ENCODE measurements around the gene SLC30A9. TPM values are rescaled to one million over a fixed set of nuclear protein-coding genes. Genes with fewer than 3 reads are reported as not detected.

The SLC30A9 gene
- total and polyA plus RNA-seq, 4 donors: 86.0 to 103 (median 94.4) TPM

DNA sequence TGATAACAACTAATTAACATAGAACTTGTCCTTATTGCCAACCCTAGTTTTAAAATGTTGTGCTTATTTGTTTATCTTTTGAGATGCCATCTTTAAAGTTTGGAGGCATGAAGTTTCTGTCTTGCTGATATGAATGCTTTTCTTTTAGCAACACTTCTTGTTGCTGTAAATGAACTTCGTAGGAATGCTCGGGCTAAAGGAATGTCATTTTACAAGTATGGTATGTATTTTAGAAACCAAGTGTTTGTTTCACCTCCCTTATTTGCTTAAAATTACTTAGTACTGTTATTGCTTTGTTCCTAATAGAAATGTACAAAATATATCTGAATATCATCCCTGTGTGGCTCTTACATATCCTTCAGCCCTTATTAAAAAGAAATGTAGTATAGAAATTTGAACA, 76.1 kb downstream of the SLC30A9 start:
- WGBS (ENCODE audit: insufficient coverage): no CpG with 5 or more reads among the region's 2 CpGs
- H3K27ac ChIP-seq (ENCODE audit: low read depth, low read length): no peak overlapping the region
- no peaks in the 10 kb centered on the region for H3K36me3 ChIP-seq (ENCODE audit: control insufficient read depth, insufficient read depth, low read length)
- no peaks in the 10 kb centered on the region for H3K4me1 ChIP-seq (ENCODE audit: control insufficient read depth, insufficient read depth, low read length)
- H3K9me3 ChIP-seq (ENCODE audit: control insufficient read depth, insufficient read depth, low read length): no peaks in the 10 kb centered on the region
- DNase-seq (ENCODE audit: low read depth in 4 of 6, low spot score in 6 of 6): no peak
- no peaks in the 10 kb centered on the region for H3K27me3 ChIP-seq (ENCODE audit: control insufficient read depth, insufficient read depth, low read length)
- H3K4me3 ChIP-seq (ENCODE audit: low read depth, low read length): no peak overlapping the region

DNA sequence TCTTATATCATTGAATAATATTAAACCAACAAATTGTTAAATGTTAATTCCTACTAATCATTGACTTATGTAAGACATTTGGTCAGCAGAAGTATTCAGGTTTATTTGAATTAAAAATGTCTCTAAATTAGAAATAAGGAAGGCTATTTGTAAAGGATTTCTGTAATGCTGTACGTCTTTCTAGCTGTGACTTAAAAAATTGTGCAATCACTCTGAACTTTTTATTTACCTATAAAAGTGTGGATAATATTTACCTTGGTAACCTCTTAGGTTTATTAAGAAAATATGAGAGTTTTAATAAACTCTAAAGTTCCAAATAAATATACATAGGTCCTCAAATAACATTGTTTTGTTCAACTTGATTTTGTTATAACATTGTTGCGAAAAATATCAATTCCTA, 76.9 kb downstream of the SLC30A9 start:
- Histone ChIP-seq H3K36me3 (ENCODE audit: control insufficient read depth, insufficient read depth, low read length) (no peaks in the 10 kb centered on the region), H3K4me3 (ENCODE audit: low read depth, low read length) (no peak overlapping the region), H3K27ac (ENCODE audit: low read depth, low read length) (no peak overlapping the region), H3K9me3 (ENCODE audit: control insufficient read depth, insufficient read depth, low read length) (no peaks in the 10 kb centered on the region), H3K4me1 (ENCODE audit: control insufficient read depth, insufficient read depth, low read length) (no peaks in the 10 kb centered on the region), H3K27me3 (ENCODE audit: control insufficient read depth, insufficient read depth, low read length) (no peaks in the 10 kb centered on the region)
- DNase-seq (ENCODE audit: low read depth in 4 of 6, low spot score in 6 of 6): no peak
- WGBS (ENCODE audit: insufficient coverage): no CpG with 5 or more reads among the region's 2 CpGs

DNA sequence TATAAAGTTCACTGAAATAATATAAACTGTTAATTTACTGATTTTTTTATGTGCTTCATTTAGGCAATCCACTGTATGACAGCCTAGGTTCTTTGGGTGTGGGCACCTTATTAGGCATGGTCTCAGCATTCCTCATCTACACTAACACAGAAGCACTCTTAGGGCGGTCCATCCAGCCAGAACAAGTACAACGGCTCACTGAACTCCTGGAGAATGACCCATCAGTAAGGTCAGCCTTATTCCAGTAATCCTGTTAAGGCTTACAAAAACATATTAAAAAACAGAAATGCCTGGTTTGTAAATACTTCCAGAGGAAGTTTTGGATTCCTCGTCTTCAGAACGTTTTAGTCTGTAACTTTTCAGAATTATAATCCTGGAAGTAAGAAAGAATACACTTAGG, 80.1 kb downstream of the SLC30A9 start:
- no peaks in the 10 kb centered on the region for H3K9me3 ChIP-seq (ENCODE audit: control insufficient read depth, insufficient read depth, low read length)
- no peak for DNase-seq (ENCODE audit: low read depth in 4 of 6, low spot score in 6 of 6)
- H3K4me3 ChIP-seq (ENCODE audit: low read depth, low read length): no peak overlapping the region
- H3K4me1 ChIP-seq (ENCODE audit: control insufficient read depth, insufficient read depth, low read length): no peaks in the 10 kb centered on the region
- no CpG with 5 or more reads among the region's 4 CpGs for WGBS (ENCODE audit: insufficient coverage)
- H3K36me3 ChIP-seq (ENCODE audit: control insufficient read depth, insufficient read depth, low read length): peaks cover 5% of the 10 kb centered on the region
- H3K27me3 ChIP-seq (ENCODE audit: control insufficient read depth, insufficient read depth, low read length): no peaks in the 10 kb centered on the region
- no peak overlapping the region for H3K27ac ChIP-seq (ENCODE audit: low read depth, low read length)

DNA sequence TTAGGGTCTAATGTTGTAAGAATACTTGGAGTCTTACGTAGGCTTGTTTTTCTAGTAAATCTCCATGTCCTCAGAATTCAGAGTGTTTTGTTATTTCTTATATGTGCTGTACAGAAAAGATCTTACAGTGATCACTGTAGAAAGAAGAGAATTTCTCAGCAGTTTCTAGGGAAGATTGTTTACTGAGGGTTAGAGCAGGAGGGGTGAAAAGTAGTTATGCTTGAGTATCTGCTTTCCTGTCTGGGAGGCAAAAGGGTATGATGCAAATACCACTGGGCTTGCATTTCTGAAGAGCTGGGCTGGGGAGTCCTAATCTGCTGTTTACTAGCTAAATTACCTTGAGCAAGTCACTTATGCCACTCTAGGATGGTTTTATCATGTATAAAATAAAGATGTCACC, 84.0 kb downstream of the SLC30A9 start:
- Histone ChIP-seq H3K36me3 (ENCODE audit: control insufficient read depth, insufficient read depth, low read length) (peaks cover 6% of the 10 kb centered on the region), H3K27me3 (ENCODE audit: control insufficient read depth, insufficient read depth, low read length) (no peaks in the 10 kb centered on the region), H3K4me3 (ENCODE audit: low read depth, low read length) (no peak overlapping the region), H3K9me3 (ENCODE audit: control insufficient read depth, insufficient read depth, low read length) (no peaks in the 10 kb centered on the region), H3K4me1 (ENCODE audit: control insufficient read depth, insufficient read depth, low read length) (no peaks in the 10 kb centered on the region), H3K27ac (ENCODE audit: low read depth, low read length) (no peak overlapping the region)
- WGBS (ENCODE audit: insufficient coverage): 86% methylated on average over 1 of the region's 1 CpG
- no peak for DNase-seq (ENCODE audit: low read depth in 4 of 6, low spot score in 6 of 6)

DNA sequence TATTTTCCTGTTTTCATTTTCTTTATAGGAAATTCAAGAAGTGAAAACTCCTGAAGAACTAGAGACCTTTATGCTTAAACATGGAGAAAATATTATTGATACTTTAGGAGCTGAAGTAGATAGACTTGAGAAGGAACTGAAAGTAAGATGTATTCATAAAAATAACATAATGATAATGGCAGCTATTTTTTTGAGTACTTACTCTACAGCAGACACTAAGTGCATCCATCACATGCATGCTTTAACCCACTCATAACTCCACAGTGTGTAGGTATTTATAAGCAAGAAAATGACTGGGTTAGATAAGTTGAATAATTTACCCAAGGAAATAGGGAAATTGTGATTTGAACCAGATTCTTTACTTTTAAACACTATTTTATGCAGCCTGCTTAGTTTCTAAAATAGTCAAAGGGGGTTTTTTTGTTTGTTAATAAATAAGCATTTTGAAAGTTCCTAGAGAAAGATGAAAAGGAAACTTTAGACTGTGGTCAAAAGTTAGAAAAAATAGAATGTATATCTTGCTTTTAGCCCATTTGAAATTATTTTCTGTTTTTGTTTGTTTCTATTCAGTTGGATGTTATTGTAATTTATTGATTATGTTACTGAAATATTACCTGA, 88.0 kb downstream of the SLC30A9 start:
- Histone ChIP-seq H3K27ac (ENCODE audit: low read depth, low read length) (no peak overlapping the region), H3K4me3 (ENCODE audit: low read depth, low read length) (no peak overlapping the region), H3K27me3 (ENCODE audit: control insufficient read depth, insufficient read depth, low read length) (no peaks in the 10 kb centered on the region), H3K36me3 (ENCODE audit: control insufficient read depth, insufficient read depth, low read length) (peaks cover 5% of the 10 kb centered on the region), H3K4me1 (ENCODE audit: control insufficient read depth, insufficient read depth, low read length) (no peaks in the 10 kb centered on the region), H3K9me3 (ENCODE audit: control insufficient read depth, insufficient read depth, low read length) (no peaks in the 10 kb centered on the region)
- no peak for DNase-seq (ENCODE audit: low read depth in 4 of 6, low spot score in 6 of 6)

DNA sequence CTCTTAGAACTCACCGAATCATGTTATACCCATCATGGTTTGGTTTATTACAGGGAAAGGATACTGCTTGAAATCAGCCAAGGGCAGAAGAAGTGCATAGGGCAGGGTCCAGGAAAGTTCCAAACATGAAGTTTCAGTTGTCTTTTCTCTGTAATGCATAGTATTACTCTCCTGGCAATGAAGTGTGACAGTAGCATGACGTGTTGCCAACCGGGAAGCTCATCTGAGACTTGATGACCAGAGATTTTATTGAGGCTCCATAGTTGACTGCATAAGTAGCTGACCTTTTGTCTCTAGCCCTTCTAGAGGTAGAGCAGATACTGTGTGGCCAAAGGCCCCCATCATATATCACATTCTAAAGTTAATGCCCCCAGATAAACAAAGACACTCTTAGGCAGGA, 90.0 kb downstream of the SLC30A9 start:
- Histone ChIP-seq H3K27ac (ENCODE audit: low read depth, low read length) (no peak overlapping the region), H3K4me3 (ENCODE audit: low read depth, low read length) (no peak overlapping the region), H3K4me1 (ENCODE audit: control insufficient read depth, insufficient read depth, low read length) (no peaks in the 10 kb centered on the region), H3K9me3 (ENCODE audit: control insufficient read depth, insufficient read depth, low read length) (no peaks in the 10 kb centered on the region), H3K27me3 (ENCODE audit: control insufficient read depth, insufficient read depth, low read length) (no peaks in the 10 kb centered on the region), H3K36me3 (ENCODE audit: control insufficient read depth, insufficient read depth, low read length) (peaks cover 8% of the 10 kb centered on the region)
- DNase-seq (ENCODE audit: low read depth in 4 of 6, low spot score in 6 of 6): no peak
- no CpG with 5 or more reads among the region's 3 CpGs for WGBS (ENCODE audit: insufficient coverage)

DNA sequence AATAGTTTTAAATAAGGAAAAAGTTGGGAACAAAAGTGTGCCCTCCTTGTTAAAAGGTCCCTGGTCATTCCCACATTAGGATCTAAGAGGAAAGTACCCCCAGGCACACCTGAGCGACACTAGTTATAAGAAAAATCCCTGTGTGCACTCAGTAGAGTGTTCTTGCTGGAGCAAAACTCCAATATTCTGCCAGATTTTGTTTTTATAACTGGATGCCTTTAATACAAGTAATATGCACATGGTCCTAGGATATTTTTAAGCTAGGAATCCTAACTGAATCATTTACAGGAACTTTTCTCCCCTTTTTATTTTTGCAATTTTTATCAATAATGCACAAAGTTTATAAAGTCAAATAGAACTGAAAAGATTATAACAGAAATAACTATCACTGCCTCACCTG, 93.5 kb downstream of the SLC30A9 start:
- H3K36me3 ChIP-seq (ENCODE audit: control insufficient read depth, insufficient read depth, low read length): peaks cover 8% of the 10 kb centered on the region
- no peak overlapping the region for H3K4me3 ChIP-seq (ENCODE audit: low read depth, low read length)
- 100% methylated on average over 1 of the region's 1 CpG for WGBS (ENCODE audit: insufficient coverage)
- no peak overlapping the region for H3K27ac ChIP-seq (ENCODE audit: low read depth, low read length)
- no peaks in the 10 kb centered on the region for H3K4me1 ChIP-seq (ENCODE audit: control insufficient read depth, insufficient read depth, low read length)
- no peaks in the 10 kb centered on the region for H3K27me3 ChIP-seq (ENCODE audit: control insufficient read depth, insufficient read depth, low read length)
- H3K9me3 ChIP-seq (ENCODE audit: control insufficient read depth, insufficient read depth, low read length): no peaks in the 10 kb centered on the region
- DNase-seq (ENCODE audit: low read depth in 4 of 6, low spot score in 6 of 6): no peak

DNA sequence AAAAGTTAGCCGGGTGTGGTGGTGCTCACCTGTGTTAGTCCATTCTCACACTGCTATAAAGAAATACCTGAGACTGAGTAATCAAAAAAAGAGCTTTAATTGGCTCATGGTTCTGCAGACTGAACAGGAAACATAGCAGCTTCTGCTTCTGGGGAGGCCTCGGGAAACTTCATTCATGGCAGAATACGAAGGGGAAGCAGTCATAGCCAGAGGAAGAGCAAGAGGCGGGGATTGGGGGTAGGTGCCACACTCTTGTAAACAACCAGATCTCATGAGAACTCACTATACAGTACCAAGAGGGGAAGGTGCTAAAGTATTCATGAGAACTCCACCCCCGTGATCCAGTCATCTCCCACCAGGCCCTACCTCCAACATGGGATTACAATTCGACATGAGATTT, 98.1 kb downstream of the SLC30A9 start:
- H3K9me3 ChIP-seq (ENCODE audit: control insufficient read depth, insufficient read depth, low read length): no peaks in the 10 kb centered on the region
- DNase-seq (ENCODE audit: low read depth in 4 of 6, low spot score in 6 of 6): no peak
- H3K27me3 ChIP-seq (ENCODE audit: control insufficient read depth, insufficient read depth, low read length): no peaks in the 10 kb centered on the region
- H3K27ac ChIP-seq (ENCODE audit: low read depth, low read length): no peak overlapping the region
- H3K36me3 ChIP-seq (ENCODE audit: control insufficient read depth, insufficient read depth, low read length): peaks cover 3% of the 10 kb centered on the region
- no CpG with 5 or more reads among the region's 6 CpGs for WGBS (ENCODE audit: insufficient coverage)
- no peaks in the 10 kb centered on the region for H3K4me1 ChIP-seq (ENCODE audit: control insufficient read depth, insufficient read depth, low read length)
- H3K4me3 ChIP-seq (ENCODE audit: low read depth, low read length): no peak overlapping the region

DNA sequence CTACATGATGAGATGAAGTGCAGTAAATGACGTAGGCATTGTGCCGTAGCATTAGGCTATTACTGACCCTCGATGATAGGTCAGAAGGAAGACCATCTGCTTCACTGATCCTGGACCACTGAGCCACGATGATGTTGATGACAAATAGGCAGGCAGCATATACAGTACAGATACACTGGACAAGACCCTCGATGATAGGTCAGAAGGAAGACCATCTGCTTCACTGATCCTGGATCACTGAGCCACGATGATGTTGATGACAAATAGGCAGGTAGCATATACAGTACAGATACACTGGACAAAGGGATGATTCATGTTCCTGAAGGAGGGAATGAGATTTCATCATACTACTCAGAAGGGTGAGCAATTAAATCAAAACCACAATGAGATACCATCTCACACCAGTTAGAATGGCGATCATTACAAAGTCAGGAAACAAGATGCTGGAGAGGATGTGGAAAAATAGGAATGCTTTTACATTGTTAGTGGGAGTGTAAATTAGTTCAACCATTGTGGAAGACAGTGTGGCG, 111.2 kb downstream of the SLC30A9 start:
- no peak overlapping the region for H3K27ac ChIP-seq (ENCODE audit: low read depth, low read length)
- H3K27me3 ChIP-seq (ENCODE audit: control insufficient read depth, insufficient read depth, low read length): no peaks in the 10 kb centered on the region
- no peaks in the 10 kb centered on the region for H3K36me3 ChIP-seq (ENCODE audit: control insufficient read depth, insufficient read depth, low read length)
- H3K4me3 ChIP-seq (ENCODE audit: low read depth, low read length): no peak overlapping the region
- no peak for DNase-seq (ENCODE audit: low read depth in 4 of 6, low spot score in 6 of 6)
- 100% methylated on average over 5 of the region's 8 CpGs for WGBS (ENCODE audit: insufficient coverage)
- H3K4me1 ChIP-seq (ENCODE audit: control insufficient read depth, insufficient read depth, low read length): no peaks in the 10 kb centered on the region
- H3K9me3 ChIP-seq (ENCODE audit: control insufficient read depth, insufficient read depth, low read length): no peaks in the 10 kb centered on the region

DNA sequence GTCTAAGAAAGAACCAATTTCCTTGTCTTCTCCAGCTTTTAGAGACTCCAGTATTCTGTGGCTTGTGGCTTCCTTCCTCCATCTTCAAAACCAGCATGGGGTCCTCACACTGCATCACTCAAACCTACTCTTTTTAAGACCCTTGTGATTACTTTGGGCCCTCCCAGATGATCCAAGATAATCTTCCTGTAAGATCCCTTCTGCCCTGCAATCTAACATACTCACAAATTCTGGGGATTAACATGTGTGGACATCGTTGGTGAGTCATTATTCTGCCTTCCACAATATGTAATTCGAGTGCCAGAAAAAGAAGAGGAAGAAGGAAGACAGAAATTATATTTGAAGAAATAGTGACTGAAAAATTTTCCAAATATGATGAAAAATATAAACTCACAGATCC, 114.2 kb downstream of the SLC30A9 start:
- H3K27me3 ChIP-seq (ENCODE audit: control insufficient read depth, insufficient read depth, low read length): no peaks in the 10 kb centered on the region
- no peak for DNase-seq (ENCODE audit: low read depth in 4 of 6, low spot score in 6 of 6)
- H3K4me1 ChIP-seq (ENCODE audit: control insufficient read depth, insufficient read depth, low read length): no peaks in the 10 kb centered on the region
- no peaks in the 10 kb centered on the region for H3K9me3 ChIP-seq (ENCODE audit: control insufficient read depth, insufficient read depth, low read length)
- no peak overlapping the region for H3K27ac ChIP-seq (ENCODE audit: low read depth, low read length)
- H3K36me3 ChIP-seq (ENCODE audit: control insufficient read depth, insufficient read depth, low read length): no peaks in the 10 kb centered on the region
- H3K4me3 ChIP-seq (ENCODE audit: low read depth, low read length): no peak overlapping the region
- WGBS (ENCODE audit: insufficient coverage): no CpG with 5 or more reads among the region's 2 CpGs

Data from spinal cord (tissue), 10 donors.